Ishikawa (cell line): ENCODE data around the gene RETREG1.

Experiments used
- CEBPB ChIP-seq: IDR thresholded peaks from 2 replicates; pipeline ENCODE4 v1.6.1; 2012
- CREB1 ChIP-seq: IDR thresholded peaks from 2 replicates; pipeline ENCODE4 v1.6.1; 2012; ENCODE audit warnings: low read depth
- FOXM1 ChIP-seq: IDR thresholded peaks from 2 replicates; pipeline ENCODE4 v1.6.1; 2012; ENCODE audit warnings: low read depth, borderline replicate concordance
- RAD21 ChIP-seq: IDR thresholded peaks from 2 replicates; pipeline ENCODE4 v1.6.1; 2012; ENCODE audit warnings: low read depth
- REST ChIP-seq: IDR thresholded peaks from 2 replicates; pipeline ENCODE4 v1.6.1; 2012; ENCODE audit warnings: low read depth, mild to moderate bottlenecking
- USF1 ChIP-seq: IDR thresholded peaks from 2 replicates; pipeline ENCODE4 v1.6.1; 2012
- YY1 ChIP-seq: IDR thresholded peaks from 2 replicates; pipeline ENCODE4 v1.6.1; 2012; ENCODE audit warnings: low read depth
- ZBTB7A ChIP-seq: IDR thresholded peaks from 2 replicates; pipeline ENCODE4 v1.6.1; 2012; ENCODE audit warnings: low read depth

- TF ChIP-seq RAD21 (no peak), FOXM1 (no peak), CEBPB (no peak), CREB1 (no peak), ZBTB7A (no peak), USF1 (no peak), YY1 (no peak), REST (no peak)
Observed at GRCh38 chr5:16557477-16557876, 59.3 kb downstream of the RETREG1 start.
